MCF 10A (cell line): ENCODE results near the gene ACTR3. TPM values are rescaled to one million over a fixed set of nuclear protein-coding genes. Genes with fewer than 3 reads are reported as not detected.

Experiments used
- BruUV-seq: library from RNA; stranded (reverse); fragments of 400-500 nt; replicated peaks from 2 replicates; lab custom pipeline; 2021; lab: Mats Ljungman, UMichigan
- CTCF ChIA-PET: fragments of 300-600 bp; sonication (Branson Sonifier 250); formaldehyde crosslinking; extraction: SDS; loops from one replicate; lab custom pipeline; 2021; ENCODE audit warnings: antibody characterized with exemption, inconsistent platforms; lab: Yijun Ruan, JAX
- POLR2A ChIA-PET: fragments of 300-600, 350-650 bp; sonication (Branson Sonifier 250); formaldehyde crosslinking; extraction: SDS; loops from one replicate; lab custom pipeline; 2020; ENCODE audit warnings: antibody characterized with exemption, inconsistent platforms; lab: Yijun Ruan, JAX
- DNase-seq: peaks from one replicate; pipeline ENCODE4 v3.0.0-alpha.2; 2018; ENCODE audit not compliant: unreplicated experiment
- H3K27ac Mint-ChIP-seq: one replicate; pipeline ENCODE4 v1.8.0; 2022; ENCODE audit warnings: mild to moderate bottlenecking, low read depth, mixed read lengths; ENCODE audit not compliant: unreplicated experiment
- H3K27me3 Mint-ChIP-seq: one replicate; pipeline ENCODE4 v1.8.0; 2022; ENCODE audit warnings: mixed read lengths; ENCODE audit not compliant: insufficient read depth, unreplicated experiment
- H3K36me3 Mint-ChIP-seq: one replicate; pipeline ENCODE4 v1.8.0; 2022; ENCODE audit warnings: mild to moderate bottlenecking, moderate library complexity, mixed read lengths; ENCODE audit not compliant: insufficient read depth, unreplicated experiment
- H3K4me1 Mint-ChIP-seq: one replicate; pipeline ENCODE4 v1.8.0; 2022; ENCODE audit warnings: mixed read lengths; ENCODE audit not compliant: insufficient read depth, unreplicated experiment
- H3K4me3 Mint-ChIP-seq: one replicate; pipeline ENCODE4 v1.8.0; 2022; ENCODE audit warnings: mild to moderate bottlenecking, moderate library complexity, mixed read lengths; ENCODE audit not compliant: unreplicated experiment
- H3K9me3 Mint-ChIP-seq: one replicate; pipeline ENCODE4 v1.8.0; 2022; ENCODE audit warnings: mixed read lengths; ENCODE audit not compliant: unreplicated experiment
- CTCF ChIP-seq: fragments of 200-600 bp; IDR thresholded peaks from one replicate; pipeline ENCODE4 v1.8.0; 2022; ENCODE audit warnings: antibody characterized with exemption, mild to moderate bottlenecking; ENCODE audit not compliant: unreplicated experiment
- intact Hi-C: fragments of 100-400 bp; cut with micrococcal nuclease; formaldehyde crosslinking; loops from 2 replicates; pipeline ENCODE4 v1.14.1; 2022
- total RNA-seq: library from RNA; stranded (reverse); gene quantifications from 2 replicates; pipeline ENCODE4 v1.2.3, GENCODE V29; 2022

Gene ACTR3
- total RNA-seq, 1 experiment from 2014 or later = 311 TPM

GRCh38 chr2:113965644-113966043 lies 75.8 kb downstream of the ACTR3 start:
- no TSS peak for BruUV-seq
- Mint-ChIP-seq H3K9me3 (no peaks in the 10 kb centered on the region), H3K4me3 (no peak overlapping the region), H3K27me3 (no peaks in the 10 kb centered on the region), H3K27ac (no peak overlapping the region), H3K4me1 (peaks cover 6% of the 10 kb centered on the region), H3K36me3 (peaks cover 42% of the 10 kb centered on the region)
- intact Hi-C loops = loop anchor here (5.0 to 10.0 kb wide), 2 partner anchors 211 to 1027 kb away; partner anchors contain the start of gene SLC35F5
- ChIA-PET POLR2A (interaction anchor here (0.7 to 1.8 kb wide), 2 partner anchors 9 to 209 kb away, joined by 4 read pairs; partner anchors contain the start of gene SLC35F5), CTCF (interaction anchor here (0.5 to 1.5 kb wide), 6 partner anchors 10 to 585 kb away, joined by 3 to 4 read pairs (median 3); no protein-coding TSS in a partner anchor)
- peak; percentile 34 for TF ChIP-seq CTCF
- DNase-seq = peak; percentile 44

- Mint-ChIP-seq H3K4me1 (peaks cover 6% of the 10 kb centered on the region), H3K27me3 (no peaks in the 10 kb centered on the region), H3K9me3 (no peaks in the 10 kb centered on the region), H3K36me3 (peaks cover 39% of the 10 kb centered on the region), H3K4me3 (no peak overlapping the region), H3K27ac (no peak overlapping the region)
- POLR2A ChIA-PET = interaction anchor here (1.8 kb wide), 1 partner anchor 210 kb away, joined by 4 read pairs; the partner anchor contains the start of gene SLC35F5
- no peak for DNase-seq
- CTCF ChIA-PET = interaction anchor here (0.9 to 1.5 kb wide), 2 partner anchors 12 to 585 kb away, joined by 4 to 6 read pairs; no protein-coding TSS in a partner anchor
- TF ChIP-seq CTCF = no peak
- intact Hi-C loops = loop anchor here (5.0 to 10.0 kb wide), 2 partner anchors 211 to 1026 kb away; partner anchors contain the start of gene SLC35F5
- no TSS peak for BruUV-seq
These were observed 76.3 kb downstream of the ACTR3 start for GRCh38 chr2:113966171-113966570.

- intact Hi-C loops = loop anchor here (5.0 to 10.0 kb wide), 2 partner anchors 212 to 1025 kb away; partner anchors contain the start of gene SLC35F5
- no peak for TF ChIP-seq CTCF
- DNase-seq = no peak
These were observed 76.9 kb downstream of the ACTR3 start for GRCh38 chr2:113966832-113967231.

GRCh38 chr2:113967272-113967671 lies 77.4 kb downstream of the ACTR3 start:
- TF ChIP-seq CTCF = no peak
- BruUV-seq = no TSS peak
- Mint-ChIP-seq H3K27ac (no peak overlapping the region), H3K27me3 (no peaks in the 10 kb centered on the region), H3K36me3 (peaks cover 41% of the 10 kb centered on the region), H3K9me3 (no peaks in the 10 kb centered on the region), H3K4me1 (peaks cover 6% of the 10 kb centered on the region), H3K4me3 (no peak overlapping the region)
- POLR2A ChIA-PET = interaction anchor here (1.4 kb wide), 1 partner anchor 11 kb away, joined by 3 read pairs; no protein-coding TSS in a partner anchor
- intact Hi-C loops = loop anchor here (5.0 to 10.0 kb wide), 2 partner anchors 212 to 1025 kb away; partner anchors contain the start of gene SLC35F5
- CTCF ChIA-PET = no interaction called here
- DNase-seq = no peak

More at GRCh38 chr2:113966832-113967231, 76.9 kb downstream of the ACTR3 start:
- CTCF ChIA-PET = interaction anchor here (0.6 to 1.5 kb wide), 3 partner anchors 11 to 584 kb away, joined by 3 to 6 read pairs (median 4); no protein-coding TSS in a partner anchor
- H3K9me3 Mint-ChIP-seq = no peaks in the 10 kb centered on the region
- H3K4me3 Mint-ChIP-seq = no peak overlapping the region
- BruUV-seq = no TSS peak
- no peak overlapping the region for H3K27ac Mint-ChIP-seq
- peaks cover 41% of the 10 kb centered on the region for H3K36me3 Mint-ChIP-seq
- POLR2A ChIA-PET = no interaction called here
- H3K4me1 Mint-ChIP-seq = peaks cover 6% of the 10 kb centered on the region
- H3K27me3 Mint-ChIP-seq = no peaks in the 10 kb centered on the region
